ENCODE data around the gene BUB1.

DNA sequence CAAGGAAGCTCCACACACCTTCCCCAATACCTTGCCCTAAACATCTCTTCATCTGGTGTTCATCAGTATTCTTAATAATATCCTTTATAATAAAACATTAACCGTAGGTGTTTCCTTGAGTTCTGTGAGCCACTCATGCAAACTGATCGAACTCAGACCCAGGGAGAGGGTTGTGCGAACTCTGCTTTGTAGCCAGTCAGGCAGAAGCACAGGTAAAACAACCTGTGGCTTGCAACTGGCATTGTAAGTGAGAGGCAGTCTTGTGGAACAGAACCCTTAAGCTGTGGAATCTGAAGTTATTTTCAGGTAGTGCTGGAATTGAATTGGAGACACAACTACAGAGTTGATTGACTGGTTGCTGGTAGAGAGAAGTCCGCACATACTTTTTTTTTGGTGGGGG, 4.7 kb downstream of the BUB1 start:
- TF ChIP-seq, protein P1, sequence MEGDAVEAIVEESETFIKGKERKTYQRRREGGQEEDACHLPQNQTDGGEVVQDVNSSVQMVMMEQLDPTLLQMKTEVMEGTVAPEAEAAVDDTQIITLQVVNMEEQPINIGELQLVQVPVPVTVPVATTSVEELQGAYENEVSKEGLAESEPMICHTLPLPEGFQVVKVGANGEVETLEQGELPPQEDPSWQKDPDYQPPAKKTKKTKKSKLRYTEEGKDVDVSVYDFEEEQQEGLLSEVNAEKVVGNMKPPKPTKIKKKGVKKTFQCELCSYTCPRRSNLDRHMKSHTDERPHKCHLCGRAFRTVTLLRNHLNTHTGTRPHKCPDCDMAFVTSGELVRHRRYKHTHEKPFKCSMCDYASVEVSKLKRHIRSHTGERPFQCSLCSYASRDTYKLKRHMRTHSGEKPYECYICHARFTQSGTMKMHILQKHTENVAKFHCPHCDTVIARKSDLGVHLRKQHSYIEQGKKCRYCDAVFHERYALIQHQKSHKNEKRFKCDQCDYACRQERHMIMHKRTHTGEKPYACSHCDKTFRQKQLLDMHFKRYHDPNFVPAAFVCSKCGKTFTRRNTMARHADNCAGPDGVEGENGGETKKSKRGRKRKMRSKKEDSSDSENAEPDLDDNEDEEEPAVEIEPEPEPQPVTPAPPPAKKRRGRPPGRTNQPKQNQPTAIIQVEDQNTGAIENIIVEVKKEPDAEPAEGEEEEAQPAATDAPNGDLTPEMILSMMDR (IDR thresholded peaks at IDR 0.05): no peak
- TF ChIP-seq POLR2A (IDR thresholded peaks at IDR 0.05): no peak
